ENCODE data around the gene TCF25.

GRCh38 chr16:89952049-89952448 is 78.7 kb downstream of the TCF25 start:
- TF ChIP-seq CTCF (optimal IDR thresholded peaks at IDR 0.05 in 1 of 3, IDR thresholded peaks at IDR 0.05 in 1 of 3, conservative IDR thresholded peaks at IDR 0.05 in 1 of 3; ENCODE audit: extremely low read depth in 1 of 3, insufficient read depth in 2 of 3, low read length in 3 of 3), result no peak
- no peak for TF ChIP-seq EZH2 (IDR thresholded peaks at IDR 0.05; ENCODE audit: low read length)
